Measurements from ENCODE around the gene BANK1. TPM values are rescaled to one million over a fixed set of nuclear protein-coding genes. Genes with fewer than 3 reads are reported as not detected.

Gene BANK1, protein sequence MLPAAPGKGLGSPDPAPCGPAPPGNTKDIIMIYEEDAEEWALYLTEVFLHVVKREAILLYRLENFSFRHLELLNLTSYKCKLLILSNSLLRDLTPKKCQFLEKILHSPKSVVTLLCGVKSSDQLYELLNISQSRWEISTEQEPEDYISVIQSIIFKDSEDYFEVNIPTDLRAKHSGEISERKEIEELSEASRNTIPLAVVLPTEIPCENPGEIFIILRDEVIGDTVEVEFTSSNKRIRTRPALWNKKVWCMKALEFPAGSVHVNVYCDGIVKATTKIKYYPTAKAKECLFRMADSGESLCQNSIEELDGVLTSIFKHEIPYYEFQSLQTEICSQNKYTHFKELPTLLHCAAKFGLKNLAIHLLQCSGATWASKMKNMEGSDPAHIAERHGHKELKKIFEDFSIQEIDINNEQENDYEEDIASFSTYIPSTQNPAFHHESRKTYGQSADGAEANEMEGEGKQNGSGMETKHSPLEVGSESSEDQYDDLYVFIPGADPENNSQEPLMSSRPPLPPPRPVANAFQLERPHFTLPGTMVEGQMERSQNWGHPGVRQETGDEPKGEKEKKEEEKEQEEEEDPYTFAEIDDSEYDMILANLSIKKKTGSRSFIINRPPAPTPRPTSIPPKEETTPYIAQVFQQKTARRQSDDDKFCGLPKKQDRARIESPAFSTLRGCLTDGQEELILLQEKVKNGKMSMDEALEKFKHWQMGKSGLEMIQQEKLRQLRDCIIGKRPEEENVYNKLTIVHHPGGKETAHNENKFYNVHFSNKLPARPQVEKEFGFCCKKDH
- 0.19 and 0.28 TPM in 2 replicates for total RNA-seq (ENCODE audit: low replicate concordance)

DNA sequence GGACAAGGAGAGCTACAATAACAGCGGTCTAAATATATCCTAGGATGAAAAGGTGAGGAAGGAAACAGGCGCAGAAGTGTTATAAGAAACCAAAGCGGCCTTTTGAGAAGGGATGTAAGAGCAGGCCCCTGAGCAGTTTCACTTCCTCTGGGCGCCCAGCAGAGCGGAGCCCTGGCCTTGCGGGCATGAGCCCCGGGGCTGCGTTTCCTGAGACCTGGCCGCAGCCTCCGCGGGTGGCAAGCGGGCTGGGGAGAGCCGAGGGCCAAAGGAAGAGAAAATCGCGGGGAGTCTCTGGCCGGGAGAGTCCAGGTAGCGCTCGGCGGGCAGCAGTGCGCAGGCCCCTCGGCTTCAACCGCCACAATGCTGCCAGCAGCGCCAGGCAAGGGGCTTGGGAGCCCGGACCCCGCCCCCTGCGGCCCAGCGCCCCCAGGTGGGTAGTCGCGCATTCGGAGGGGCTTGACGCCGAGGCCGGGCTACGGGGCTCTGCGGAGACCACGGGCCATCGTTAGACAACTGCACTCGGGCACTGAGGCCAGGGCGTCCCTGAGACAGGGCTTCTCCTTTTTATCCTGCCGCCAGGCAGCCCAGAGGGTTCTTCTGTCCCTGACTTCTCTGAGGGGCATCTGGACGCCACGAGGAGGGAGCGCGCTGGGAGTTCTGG lies at the start of gene BANK1:
BANK1 (plus strand) TSS at position 210 of the 661 bp plus-strand sequence; CDS start at position 361, 151 bp downstream.
- no peak within 1 kb of the TSS for H3K27ac ChIP-seq
- peaks cover 6% of the 10 kb centered on the region for H3F3A ChIP-seq (ENCODE audit: low read depth)
- peak; percentile 88 for DNase-seq (ENCODE audit: low spot score)
- H3K4me2 ChIP-seq = peak within 1 kb of the TSS; percentile 75
- H3K4me1 ChIP-seq = peaks cover 1% of the 10 kb centered on the region
- H3K9ac ChIP-seq = no peak within 1 kb of the TSS
- no peaks in the 10 kb centered on the region for H3K36me3 Mint-ChIP-seq
- H3K79me2 ChIP-seq (ENCODE audit: low read depth) = no peaks in the 10 kb centered on the region
- peaks cover 21% of the 10 kb centered on the region for H3K4me1 Mint-ChIP-seq
- H3K36me3 ChIP-seq = no peaks in the 10 kb centered on the region
- H2AFZ ChIP-seq (replicated peaks) = peak within 1 kb of the TSS; percentile 94
- H3K27me3 ChIP-seq = peaks cover 8% of the 10 kb centered on the region
- no peaks in the 10 kb centered on the region for H4K20me1 ChIP-seq (ENCODE audit: low read depth)
- peak within 1 kb of the TSS; percentile 44 for H3K4me3 ChIP-seq
- TF ChIP-seq, protein P1, sequence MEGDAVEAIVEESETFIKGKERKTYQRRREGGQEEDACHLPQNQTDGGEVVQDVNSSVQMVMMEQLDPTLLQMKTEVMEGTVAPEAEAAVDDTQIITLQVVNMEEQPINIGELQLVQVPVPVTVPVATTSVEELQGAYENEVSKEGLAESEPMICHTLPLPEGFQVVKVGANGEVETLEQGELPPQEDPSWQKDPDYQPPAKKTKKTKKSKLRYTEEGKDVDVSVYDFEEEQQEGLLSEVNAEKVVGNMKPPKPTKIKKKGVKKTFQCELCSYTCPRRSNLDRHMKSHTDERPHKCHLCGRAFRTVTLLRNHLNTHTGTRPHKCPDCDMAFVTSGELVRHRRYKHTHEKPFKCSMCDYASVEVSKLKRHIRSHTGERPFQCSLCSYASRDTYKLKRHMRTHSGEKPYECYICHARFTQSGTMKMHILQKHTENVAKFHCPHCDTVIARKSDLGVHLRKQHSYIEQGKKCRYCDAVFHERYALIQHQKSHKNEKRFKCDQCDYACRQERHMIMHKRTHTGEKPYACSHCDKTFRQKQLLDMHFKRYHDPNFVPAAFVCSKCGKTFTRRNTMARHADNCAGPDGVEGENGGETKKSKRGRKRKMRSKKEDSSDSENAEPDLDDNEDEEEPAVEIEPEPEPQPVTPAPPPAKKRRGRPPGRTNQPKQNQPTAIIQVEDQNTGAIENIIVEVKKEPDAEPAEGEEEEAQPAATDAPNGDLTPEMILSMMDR (IDR thresholded peaks at IDR 0.05) = peak; percentile 68
- no peak for TF ChIP-seq EZH2 (IDR thresholded peaks at IDR 0.05)
- peak within 1 kb of the TSS; percentile 66 for H3K27ac Mint-ChIP-seq
- no peaks in the 10 kb centered on the region for H3K9me3 ChIP-seq (ENCODE audit: low read depth)
- peak within 1 kb of the TSS; percentile 73 for H3K4me3 Mint-ChIP-seq
- no peaks in the 10 kb centered on the region for H3K27me3 Mint-ChIP-seq (ENCODE audit: insufficient read depth, low read depth)
- H3K9me3 Mint-ChIP-seq = peaks cover 9% of the 10 kb centered on the region

DNA sequence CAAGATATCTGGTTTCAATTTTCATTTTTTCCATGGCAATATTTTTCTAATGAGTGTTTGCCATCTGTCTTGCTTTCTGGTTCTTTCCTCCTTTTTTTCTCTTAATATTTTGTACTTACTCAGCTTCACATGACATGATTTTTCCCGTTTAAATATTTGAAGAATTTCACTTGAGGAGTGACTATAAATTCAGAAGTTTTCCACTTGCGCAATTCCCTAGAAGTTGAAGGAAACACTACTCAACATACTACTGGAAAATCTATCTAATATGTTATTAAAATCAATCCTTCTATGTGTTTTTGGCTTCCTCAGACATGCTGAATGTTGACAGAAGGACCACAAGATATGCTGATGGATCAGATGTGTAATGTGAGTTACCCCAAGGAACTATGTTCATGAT lies 36.8 kb upstream of the BANK1 start:
- Histone ChIP-seq H3K27me3 (no peaks in the 10 kb centered on the region), H3K79me2 (ENCODE audit: low read depth) (no peaks in the 10 kb centered on the region), H3K36me3 (no peaks in the 10 kb centered on the region), H3K4me2 (no peak overlapping the region), H3K4me3 (no peak overlapping the region), H3K9ac (no peak overlapping the region), H2AFZ (replicated peaks) (no peak overlapping the region), H3K4me1 (no peaks in the 10 kb centered on the region), H3K9me3 (ENCODE audit: low read depth) (no peaks in the 10 kb centered on the region), H4K20me1 (ENCODE audit: low read depth) (no peaks in the 10 kb centered on the region), H3K27ac (no peak overlapping the region), H3F3A (ENCODE audit: low read depth) (peaks cover 4% of the 10 kb centered on the region)
- peaks cover 5% of the 10 kb centered on the region for H3K27me3 Mint-ChIP-seq (ENCODE audit: insufficient read depth, low read depth)
- H3K4me3 Mint-ChIP-seq = no peak overlapping the region
- no peak overlapping the region for H3K27ac Mint-ChIP-seq
- no peaks in the 10 kb centered on the region for H3K36me3 Mint-ChIP-seq
- DNase-seq (ENCODE audit: low spot score) = no peak
- H3K4me1 Mint-ChIP-seq = no peaks in the 10 kb centered on the region
- H3K9me3 Mint-ChIP-seq = peaks cover 2% of the 10 kb centered on the region
- no peak for TF ChIP-seq EZH2 (IDR thresholded peaks at IDR 0.05)
- TF ChIP-seq, protein P1 (IDR thresholded peaks at IDR 0.05) = no peak
- TF ChIP-seq EZH2phosphoT487 (IDR thresholded peaks at IDR 0.05) = no peak

DNA sequence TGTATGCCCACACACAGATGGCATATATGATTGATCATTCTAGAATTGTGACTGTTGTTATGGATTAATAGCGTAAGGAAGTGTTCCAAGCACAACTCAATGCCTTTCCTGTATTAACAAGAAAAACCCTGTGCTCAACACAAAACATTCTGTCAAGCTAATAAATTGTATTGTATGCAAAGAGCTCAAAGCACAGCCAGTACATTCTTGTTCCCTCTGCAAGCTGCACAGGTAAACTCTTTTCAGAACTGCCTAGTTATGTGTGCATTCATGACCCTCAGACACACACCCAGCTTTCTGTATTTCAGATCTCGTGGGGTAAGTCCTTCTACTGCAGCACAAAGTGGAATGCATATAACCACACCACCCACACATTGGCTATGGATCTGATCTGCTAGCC lies 34.3 kb upstream of the BANK1 start:
- Mint-ChIP-seq H3K27me3 (ENCODE audit: insufficient read depth, low read depth) (peaks cover 2% of the 10 kb centered on the region), H3K27ac (no peak overlapping the region), H3K4me3 (no peak overlapping the region), H3K9me3 (peaks cover 2% of the 10 kb centered on the region), H3K36me3 (no peaks in the 10 kb centered on the region), H3K4me1 (no peaks in the 10 kb centered on the region)
- H3K27ac ChIP-seq = no peak overlapping the region
- no peaks in the 10 kb centered on the region for H3K27me3 ChIP-seq
- H3K9me3 ChIP-seq (ENCODE audit: low read depth) = no peaks in the 10 kb centered on the region
- H3K36me3 ChIP-seq = no peaks in the 10 kb centered on the region
- no peak for DNase-seq (ENCODE audit: low spot score)
- H4K20me1 ChIP-seq (ENCODE audit: low read depth) = no peaks in the 10 kb centered on the region
- H3K4me1 ChIP-seq = no peaks in the 10 kb centered on the region
- no peak for TF ChIP-seq EZH2 (IDR thresholded peaks at IDR 0.05)
- TF ChIP-seq EZH2phosphoT487 (IDR thresholded peaks at IDR 0.05) = no peak
- TF ChIP-seq, protein P1 (IDR thresholded peaks at IDR 0.05) = no peak
- no peaks in the 10 kb centered on the region for H3K79me2 ChIP-seq (ENCODE audit: low read depth)
- H3F3A ChIP-seq (ENCODE audit: low read depth) = no peaks in the 10 kb centered on the region
- no peak overlapping the region for H3K4me3 ChIP-seq
- no peak overlapping the region for H2AFZ ChIP-seq (replicated peaks)
- no peak overlapping the region for H3K9ac ChIP-seq
- no peak overlapping the region for H3K4me2 ChIP-seq
